ENCODE measurements around the gene MCM7. TPM values are rescaled to one million over a fixed set of nuclear protein-coding genes. Genes with fewer than 3 reads are reported as not detected.

The MCM7 gene
- total and polyA plus RNA-seq, 10 of the 15 experiments (the other 5 are each of a cell fraction or from before 2014, with no cell fraction given) = 183 to 383 (median 244) TPM

DNA sequence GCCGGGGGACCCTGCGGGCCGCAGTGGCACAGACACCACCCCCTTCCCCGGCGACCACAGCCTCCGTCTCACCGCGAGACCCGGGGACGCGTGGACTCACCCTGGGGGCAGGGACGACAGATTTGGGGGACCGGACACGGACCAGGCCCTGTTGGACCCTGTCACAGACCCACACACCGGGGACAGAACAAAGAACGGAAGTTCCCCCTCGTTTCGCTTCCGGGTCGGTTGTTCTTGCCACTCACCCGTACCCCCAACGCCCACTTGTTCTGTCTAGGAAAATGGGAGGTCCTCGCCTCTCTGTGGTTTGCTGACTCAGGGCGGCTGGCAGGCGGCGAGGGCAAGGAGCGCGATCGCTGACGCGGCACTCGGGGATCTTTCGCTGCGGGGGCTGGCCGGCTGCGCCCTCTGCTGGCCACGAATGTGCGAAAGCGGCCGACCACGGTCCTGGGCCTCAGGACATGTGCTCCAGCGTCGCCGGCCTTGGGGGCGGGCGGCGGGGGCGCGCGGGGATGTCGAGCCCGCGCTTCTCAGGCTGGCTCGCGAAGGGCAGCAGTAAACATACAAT, 19.6 kb downstream of the MCM7 start, which contains the start of gene ZNF3 (continued):
- TF ChIP-seq, protein P1, sequence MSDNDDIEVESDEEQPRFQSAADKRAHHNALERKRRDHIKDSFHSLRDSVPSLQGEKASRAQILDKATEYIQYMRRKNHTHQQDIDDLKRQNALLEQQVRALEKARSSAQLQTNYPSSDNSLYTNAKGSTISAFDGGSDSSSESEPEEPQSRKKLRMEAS (IDR thresholded peaks at IDR 0.05; ENCODE audit: low read depth, low read length) = peak; percentile 94
- TF ChIP-seq, protein P2, sequence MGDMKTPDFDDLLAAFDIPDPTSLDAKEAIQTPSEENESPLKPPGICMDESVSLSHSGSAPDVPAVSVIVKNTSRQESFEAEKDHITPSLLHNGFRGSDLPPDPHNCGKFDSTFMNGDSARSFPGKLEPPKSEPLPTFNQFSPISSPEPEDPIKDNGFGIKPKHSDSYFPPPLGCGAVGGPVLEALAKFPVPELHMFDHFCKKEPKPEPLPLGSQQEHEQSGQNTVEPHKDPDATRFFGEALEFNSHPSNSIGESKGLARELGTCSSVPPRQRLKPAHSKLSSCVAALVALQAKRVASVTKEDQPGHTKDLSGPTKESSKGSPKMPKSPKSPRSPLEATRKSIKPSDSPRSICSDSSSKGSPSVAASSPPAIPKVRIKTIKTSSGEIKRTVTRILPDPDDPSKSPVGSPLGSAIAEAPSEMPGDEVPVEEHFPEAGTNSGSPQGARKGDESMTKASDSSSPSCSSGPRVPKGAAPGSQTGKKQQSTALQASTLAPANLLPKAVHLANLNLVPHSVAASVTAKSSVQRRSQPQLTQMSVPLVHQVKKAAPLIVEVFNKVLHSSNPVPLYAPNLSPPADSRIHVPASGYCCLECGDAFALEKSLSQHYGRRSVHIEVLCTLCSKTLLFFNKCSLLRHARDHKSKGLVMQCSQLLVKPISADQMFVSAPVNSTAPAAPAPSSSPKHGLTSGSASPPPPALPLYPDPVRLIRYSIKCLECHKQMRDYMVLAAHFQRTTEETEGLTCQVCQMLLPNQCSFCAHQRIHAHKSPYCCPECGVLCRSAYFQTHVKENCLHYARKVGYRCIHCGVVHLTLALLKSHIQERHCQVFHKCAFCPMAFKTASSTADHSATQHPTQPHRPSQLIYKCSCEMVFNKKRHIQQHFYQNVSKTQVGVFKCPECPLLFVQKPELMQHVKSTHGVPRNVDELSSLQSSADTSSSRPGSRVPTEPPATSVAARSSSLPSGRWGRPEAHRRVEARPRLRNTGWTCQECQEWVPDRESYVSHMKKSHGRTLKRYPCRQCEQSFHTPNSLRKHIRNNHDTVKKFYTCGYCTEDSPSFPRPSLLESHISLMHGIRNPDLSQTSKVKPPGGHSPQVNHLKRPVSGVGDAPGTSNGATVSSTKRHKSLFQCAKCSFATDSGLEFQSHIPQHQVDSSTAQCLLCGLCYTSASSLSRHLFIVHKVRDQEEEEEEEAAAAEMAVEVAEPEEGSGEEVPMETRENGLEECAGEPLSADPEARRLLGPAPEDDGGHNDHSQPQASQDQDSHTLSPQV (IDR thresholded peaks at IDR 0.05) = peak; percentile 78; the same call in 1 of the 2 replicates
- TF ChIP-seq FOXK2 (IDR thresholded peaks at IDR 0.05) = peak; percentile 47; the same call in 1 of the 2 replicates
- TF ChIP-seq, protein P3, sequence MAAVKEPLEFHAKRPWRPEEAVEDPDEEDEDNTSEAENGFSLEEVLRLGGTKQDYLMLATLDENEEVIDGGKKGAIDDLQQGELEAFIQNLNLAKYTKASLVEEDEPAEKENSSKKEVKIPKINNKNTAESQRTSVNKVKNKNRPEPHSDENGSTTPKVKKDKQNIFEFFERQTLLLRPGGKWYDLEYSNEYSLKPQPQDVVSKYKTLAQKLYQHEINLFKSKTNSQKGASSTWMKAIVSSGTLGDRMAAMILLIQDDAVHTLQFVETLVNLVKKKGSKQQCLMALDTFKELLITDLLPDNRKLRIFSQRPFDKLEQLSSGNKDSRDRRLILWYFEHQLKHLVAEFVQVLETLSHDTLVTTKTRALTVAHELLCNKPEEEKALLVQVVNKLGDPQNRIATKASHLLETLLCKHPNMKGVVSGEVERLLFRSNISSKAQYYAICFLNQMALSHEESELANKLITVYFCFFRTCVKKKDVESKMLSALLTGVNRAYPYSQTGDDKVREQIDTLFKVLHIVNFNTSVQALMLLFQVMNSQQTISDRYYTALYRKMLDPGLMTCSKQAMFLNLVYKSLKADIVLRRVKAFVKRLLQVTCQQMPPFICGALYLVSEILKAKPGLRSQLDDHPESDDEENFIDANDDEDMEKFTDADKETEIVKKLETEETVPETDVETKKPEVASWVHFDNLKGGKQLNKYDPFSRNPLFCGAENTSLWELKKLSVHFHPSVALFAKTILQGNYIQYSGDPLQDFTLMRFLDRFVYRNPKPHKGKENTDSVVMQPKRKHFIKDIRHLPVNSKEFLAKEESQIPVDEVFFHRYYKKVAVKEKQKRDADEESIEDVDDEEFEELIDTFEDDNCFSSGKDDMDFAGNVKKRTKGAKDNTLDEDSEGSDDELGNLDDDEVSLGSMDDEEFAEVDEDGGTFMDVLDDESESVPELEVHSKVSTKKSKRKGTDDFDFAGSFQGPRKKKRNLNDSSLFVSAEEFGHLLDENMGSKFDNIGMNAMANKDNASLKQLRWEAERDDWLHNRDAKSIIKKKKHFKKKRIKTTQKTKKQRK (IDR thresholded peaks at IDR 0.05; ENCODE audit: low read depth, low read length) = no peak
- TF ChIP-seq ZNF24 (IDR thresholded peaks at IDR 0.05) = no peak
- TF ChIP-seq, protein P4, sequence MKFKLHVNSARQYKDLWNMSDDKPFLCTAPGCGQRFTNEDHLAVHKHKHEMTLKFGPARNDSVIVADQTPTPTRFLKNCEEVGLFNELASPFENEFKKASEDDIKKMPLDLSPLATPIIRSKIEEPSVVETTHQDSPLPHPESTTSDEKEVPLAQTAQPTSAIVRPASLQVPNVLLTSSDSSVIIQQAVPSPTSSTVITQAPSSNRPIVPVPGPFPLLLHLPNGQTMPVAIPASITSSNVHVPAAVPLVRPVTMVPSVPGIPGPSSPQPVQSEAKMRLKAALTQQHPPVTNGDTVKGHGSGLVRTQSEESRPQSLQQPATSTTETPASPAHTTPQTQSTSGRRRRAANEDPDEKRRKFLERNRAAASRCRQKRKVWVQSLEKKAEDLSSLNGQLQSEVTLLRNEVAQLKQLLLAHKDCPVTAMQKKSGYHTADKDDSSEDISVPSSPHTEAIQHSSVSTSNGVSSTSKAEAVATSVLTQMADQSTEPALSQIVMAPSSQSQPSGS (IDR thresholded peaks at IDR 0.05; ENCODE audit: low read length) = no peak
- peak; percentile 79 for TF ChIP-seq MTA2 (IDR thresholded peaks at IDR 0.05; ENCODE audit: low read depth)
- no peak for TF ChIP-seq WRNIP1 (IDR thresholded peaks at IDR 0.05; ENCODE audit: borderline replicate concordance, low read depth, low read length)
- TF ChIP-seq MEF2A (IDR thresholded peaks at IDR 0.05; ENCODE audit: insufficient read depth, low read depth, low read length) = peak; percentile 75
- TF ChIP-seq, protein P5, sequence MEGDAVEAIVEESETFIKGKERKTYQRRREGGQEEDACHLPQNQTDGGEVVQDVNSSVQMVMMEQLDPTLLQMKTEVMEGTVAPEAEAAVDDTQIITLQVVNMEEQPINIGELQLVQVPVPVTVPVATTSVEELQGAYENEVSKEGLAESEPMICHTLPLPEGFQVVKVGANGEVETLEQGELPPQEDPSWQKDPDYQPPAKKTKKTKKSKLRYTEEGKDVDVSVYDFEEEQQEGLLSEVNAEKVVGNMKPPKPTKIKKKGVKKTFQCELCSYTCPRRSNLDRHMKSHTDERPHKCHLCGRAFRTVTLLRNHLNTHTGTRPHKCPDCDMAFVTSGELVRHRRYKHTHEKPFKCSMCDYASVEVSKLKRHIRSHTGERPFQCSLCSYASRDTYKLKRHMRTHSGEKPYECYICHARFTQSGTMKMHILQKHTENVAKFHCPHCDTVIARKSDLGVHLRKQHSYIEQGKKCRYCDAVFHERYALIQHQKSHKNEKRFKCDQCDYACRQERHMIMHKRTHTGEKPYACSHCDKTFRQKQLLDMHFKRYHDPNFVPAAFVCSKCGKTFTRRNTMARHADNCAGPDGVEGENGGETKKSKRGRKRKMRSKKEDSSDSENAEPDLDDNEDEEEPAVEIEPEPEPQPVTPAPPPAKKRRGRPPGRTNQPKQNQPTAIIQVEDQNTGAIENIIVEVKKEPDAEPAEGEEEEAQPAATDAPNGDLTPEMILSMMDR (IDR thresholded peaks at IDR 0.05 in 2 of 3, conservative IDR thresholded peaks at IDR 0.05 in 1 of 3; ENCODE audit: control insufficient read depth in 2 of 3, extremely low read depth in 1 of 3, insufficient read depth in 1 of 3, low read depth in 3 of 3, low read length in 3 of 3) = peak; percentile 84 to 97 (median 89); a peak in 5 of 6 replicates
- peak; percentile 18; the same call in 1 of the 2 replicates for TF ChIP-seq RFX5 (IDR thresholded peaks at IDR 0.05; ENCODE audit: low read depth, low read length)
- peak; percentile 88 for TF ChIP-seq SMAD5 (IDR thresholded peaks at IDR 0.05; ENCODE audit: low read depth)
- 0 out of 2 replicates have a peak, but pooled peaks have one; percentile 45 for TF ChIP-seq ESRRA (IDR thresholded peaks at IDR 0.05; ENCODE audit: low read length)
- peak in 1 of 2 experiments; percentile 60; a peak in 1 of 4 replicates for TF ChIP-seq EP300 (IDR thresholded peaks at IDR 0.05; ENCODE audit: borderline replicate concordance in 1 of 2, control insufficient read depth in 1 of 2, low read depth in 2 of 2, low read length in 2 of 2)
- TF ChIP-seq POLR2AphosphoS5 (IDR thresholded peaks at IDR 0.05; ENCODE audit: low read length) = peak; percentile 95
- peak; percentile 57; the same call in 1 of the 2 replicates for TF ChIP-seq IRF4 (IDR thresholded peaks at IDR 0.05; ENCODE audit: low read depth, low read length)
- peak; percentile 87 for TF ChIP-seq SMARCA5 (IDR thresholded peaks at IDR 0.05)
- peak; percentile 86 for TF ChIP-seq SIN3A (IDR thresholded peaks at IDR 0.05; ENCODE audit: low read depth, low read length)
